Esophagus muscularis mucosa (tissue), 4 donors: Measurements from ENCODE around the gene UBE2I. TPM values are rescaled to one million over a fixed set of nuclear protein-coding genes. Genes with fewer than 3 reads are reported as not detected.

Source experiments
- DNase-seq: peaks from one replicate; pipeline ENCODE4 v3.0.0-alpha.2; 2017; ENCODE audit errors: extremely low spot score
- H3K27ac ChIP-seq, 4 donors: fragments of 200-600 bp; sonication (generic); replicated peaks in 1 of 4; 1 replicate in 3 of 4; 2 replicates in 1 of 4; pipeline ENCODE4 v1.5.1; 2016 to 2019; ENCODE audit warnings: mild to moderate bottlenecking in 1 of 4
- H3K27me3 ChIP-seq, 4 donors: fragments of 200-600 bp; sonication (generic); one replicate each; pipeline versions ENCODE4 v1.5.1 to v1.6.0; 2016 to 2019
- H3K36me3 ChIP-seq, 4 donors: fragments of 200-600 bp; sonication (generic); one replicate each; pipeline ENCODE4 v1.5.1; 2016 to 2019
- H3K4me1 ChIP-seq, 4 donors: fragments of 200-600 bp; sonication (generic); one replicate each; pipeline ENCODE4 v1.5.1; 2016 to 2019
- H3K4me3 ChIP-seq, 4 donors: fragments of 200-600 bp; sonication (generic); 1 replicate in 2 of 4; 2 replicates in 2 of 4; pipeline ENCODE4 v1.5.1; 2016 to 2019; ENCODE audit warnings: mild to moderate bottlenecking in 4 of 4, moderate library complexity in 1 of 4
- H3K9me3 ChIP-seq, 4 donors: fragments of 200-600 bp; sonication (generic); 1 replicate in 3 of 4; 2 replicates in 1 of 4; pipeline ENCODE4 v1.5.1; 2016 to 2019
- EP300 ChIP-seq: sonication (generic); formaldehyde crosslinking; IDR thresholded peaks from one replicate; pipeline ENCODE4 v1.6.1; 2017; ENCODE audit warnings: antibody characterized with exemption
- POLR2A ChIP-seq: fragments of 450-650 bp; IDR thresholded peaks from one replicate; pipeline ENCODE4 v1.6.1; 2017; ENCODE audit warnings: antibody characterized with exemption, moderate library complexity, mild to moderate bottlenecking, low read depth
- POLR2AphosphoS5 ChIP-seq, 2 donors: sonication (generic); formaldehyde crosslinking; IDR thresholded peaks; one replicate each; pipeline ENCODE4 v1.6.1; 2017; ENCODE audit warnings: antibody characterized with exemption in 2 of 2
- WGBS: methylation state at CpG from one replicate; pipeline ENCODE4 v1.1.5; 2018; 5-methylcytosine and 5-hydroxymethylcytosine counted together
- intact Hi-C: fragments of 100-400 bp; cut with DNase I; formaldehyde crosslinking; loops from one replicate; pipeline ENCODE4 v1.15.1; 2023
- total RNA-seq, 4 donors: library from RNA; depleted of rRNA; stranded (reverse); fragments of >200 nt; gene quantifications; one replicate each; pipeline versions ENCODE4 v1.1.0 to v1.2.1, GENCODE V29; 2016
- TF ChIP-seq, protein P1 (sequence below), 3 experiments: fragments of 200-600 bp in 2 of 3; fragments of 450-650 bp in 1 of 3; sonication (generic) in 2 of 3; IDR thresholded peaks; one replicate each; pipeline ENCODE4 v1.5.1; 2017 to 2019; ENCODE audit warnings: antibody characterized with exemption in 3 of 3, mild to moderate bottlenecking in 2 of 3, moderate library complexity in 1 of 3

The UBE2I gene
- total RNA-seq, 4 donors from 2014 or later = 42.8 to 70.5 (median 63.9) TPM

DNA sequence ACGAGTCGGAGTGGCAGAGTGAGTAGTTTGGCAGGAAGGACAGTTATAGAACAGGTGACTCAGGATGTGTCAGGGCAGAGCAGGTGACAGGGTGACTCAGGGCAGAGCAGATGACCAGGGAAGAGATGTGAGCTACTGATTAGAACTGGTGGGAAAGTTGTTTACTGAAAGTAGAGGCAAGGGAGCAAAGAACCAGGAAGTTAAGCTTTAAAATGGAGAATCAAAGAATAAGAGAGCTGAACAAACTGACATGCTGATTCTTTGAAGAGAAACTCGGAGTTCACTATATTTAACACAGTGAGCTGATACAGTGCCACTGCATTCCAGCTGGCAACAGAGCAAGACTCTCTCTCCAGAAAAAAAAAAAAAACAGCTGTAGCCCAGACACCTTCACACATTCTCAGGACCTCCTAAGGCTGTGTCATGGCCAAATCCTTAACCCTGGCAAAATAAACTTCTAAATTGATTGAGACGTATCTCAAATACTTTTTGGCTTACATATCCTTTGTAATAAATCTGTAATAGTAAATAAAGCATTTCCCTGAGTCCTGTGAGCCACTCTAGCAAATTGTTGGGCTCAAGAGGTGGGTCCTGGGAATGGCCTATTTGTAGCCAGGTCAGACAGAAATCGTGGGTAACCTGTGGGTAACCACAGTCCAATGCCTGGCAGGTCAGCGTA lies 12.3 kb upstream of the UBE2I start:
- 45% methylated on average over 6 of the region's 6 CpGs for WGBS
- Histone ChIP-seq H3K4me1 (peaks cover 7 to 20% (median 16%) of the 10 kb centered on the region in 4 donors), H3K27me3 (peaks cover 0 to 69% (median 19%) of the 10 kb centered on the region in 4 donors), H3K9me3 (no peaks in the 10 kb centered on the region), H3K27ac (no peak overlapping the region), H3K4me3 (no peak overlapping the region), H3K36me3 (no peaks in the 10 kb centered on the region)
- DNase-seq = no peak
- intact Hi-C loops = no loop called here
- TF ChIP-seq POLR2A (no peak), EP300 (no peak), POLR2AphosphoS5 (IDR thresholded peaks at IDR 0.05) (no peak)
- TF ChIP-seq, protein P1, sequence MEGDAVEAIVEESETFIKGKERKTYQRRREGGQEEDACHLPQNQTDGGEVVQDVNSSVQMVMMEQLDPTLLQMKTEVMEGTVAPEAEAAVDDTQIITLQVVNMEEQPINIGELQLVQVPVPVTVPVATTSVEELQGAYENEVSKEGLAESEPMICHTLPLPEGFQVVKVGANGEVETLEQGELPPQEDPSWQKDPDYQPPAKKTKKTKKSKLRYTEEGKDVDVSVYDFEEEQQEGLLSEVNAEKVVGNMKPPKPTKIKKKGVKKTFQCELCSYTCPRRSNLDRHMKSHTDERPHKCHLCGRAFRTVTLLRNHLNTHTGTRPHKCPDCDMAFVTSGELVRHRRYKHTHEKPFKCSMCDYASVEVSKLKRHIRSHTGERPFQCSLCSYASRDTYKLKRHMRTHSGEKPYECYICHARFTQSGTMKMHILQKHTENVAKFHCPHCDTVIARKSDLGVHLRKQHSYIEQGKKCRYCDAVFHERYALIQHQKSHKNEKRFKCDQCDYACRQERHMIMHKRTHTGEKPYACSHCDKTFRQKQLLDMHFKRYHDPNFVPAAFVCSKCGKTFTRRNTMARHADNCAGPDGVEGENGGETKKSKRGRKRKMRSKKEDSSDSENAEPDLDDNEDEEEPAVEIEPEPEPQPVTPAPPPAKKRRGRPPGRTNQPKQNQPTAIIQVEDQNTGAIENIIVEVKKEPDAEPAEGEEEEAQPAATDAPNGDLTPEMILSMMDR (IDR thresholded peaks at IDR 0.05) = no peak

DNA sequence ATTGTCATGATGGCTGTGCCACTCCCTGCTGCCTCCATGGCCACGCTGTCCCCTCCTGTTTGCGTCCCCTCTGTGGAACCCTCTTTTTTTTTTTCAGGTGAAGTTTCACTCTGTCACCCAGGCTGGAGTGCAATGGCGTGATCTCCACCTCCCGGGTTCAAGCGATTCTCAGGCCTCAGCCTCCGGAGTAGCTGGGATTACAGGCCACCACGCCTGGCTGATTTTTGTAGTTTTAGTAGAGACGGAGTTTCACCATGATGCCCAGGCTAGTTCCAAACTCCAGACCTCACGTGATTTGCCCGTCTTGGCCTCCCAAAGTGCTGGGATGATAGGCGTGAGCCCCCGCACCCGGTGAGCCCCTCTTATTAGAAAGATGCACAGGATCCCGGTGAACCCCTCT lies 11.0 kb upstream of the UBE2I start:
- peaks cover 7 to 20% (median 16%) of the 10 kb centered on the region in 4 donors for H3K4me1 ChIP-seq
- no peaks in the 10 kb centered on the region for H3K36me3 ChIP-seq
- no peak overlapping the region for H3K4me3 ChIP-seq
- peaks cover 0 to 71% (median 19%) of the 10 kb centered on the region in 4 donors for H3K27me3 ChIP-seq
- WGBS = 91% methylated on average over 14 of the region's 14 CpGs
- TF ChIP-seq POLR2A (no peak), EP300 (no peak), POLR2AphosphoS5 (IDR thresholded peaks at IDR 0.05) (no peak)
- TF ChIP-seq, protein P1 (IDR thresholded peaks at IDR 0.05) = no peak
- DNase-seq = no peak
- no peak overlapping the region for H3K27ac ChIP-seq
- no peaks in the 10 kb centered on the region for H3K9me3 ChIP-seq
- intact Hi-C loops = no loop called here

- WGBS = 70% methylated on average over 28 of the region's 31 CpGs
- Histone ChIP-seq H3K9me3 (no peaks in the 10 kb centered on the region), H3K4me1 (peaks cover 7 to 20% (median 16%) of the 10 kb centered on the region in 4 donors), H3K36me3 (no peaks in the 10 kb centered on the region), H3K27ac (no peak overlapping the region), H3K4me3 (no peak overlapping the region), H3K27me3 (peaks cover 0 to 71% (median 20%) of the 10 kb centered on the region in 4 donors)
- intact Hi-C loops = no loop called here
- TF ChIP-seq EP300 (no peak), POLR2A (no peak), POLR2AphosphoS5 (IDR thresholded peaks at IDR 0.05) (no peak)
- TF ChIP-seq, protein P1 (IDR thresholded peaks at IDR 0.05) = no peak
- DNase-seq = no peak
Observed at GRCh38 chr16:1299012-1299867, 10.2 kb upstream of the UBE2I start.

GRCh38 chr16:1299868-1300203 lies 9.6 kb upstream of the UBE2I start:
- intact Hi-C loops = no loop called here
- Histone ChIP-seq H3K36me3 (no peaks in the 10 kb centered on the region), H3K9me3 (no peaks in the 10 kb centered on the region), H3K4me3 (no peak overlapping the region), H3K27ac (no peak overlapping the region), H3K27me3 (peaks cover 0 to 68% (median 20%) of the 10 kb centered on the region in 4 donors), H3K4me1 (peaks cover 7 to 20% (median 16%) of the 10 kb centered on the region in 4 donors)
- TF ChIP-seq, protein P1 (IDR thresholded peaks at IDR 0.05) = no peak
- TF ChIP-seq POLR2A = no peak
- TF ChIP-seq POLR2AphosphoS5 (IDR thresholded peaks at IDR 0.05) = no peak
- no peak for TF ChIP-seq EP300
- 81% methylated on average over 12 of the region's 12 CpGs for WGBS
- DNase-seq = no peak
